OCI-LY1 (cell line): ENCODE results near the gene ANKLE2.

Experiments used
- H2AFZ ChIP-seq: fragments of 200-600 bp; sonication (generic), shearing (Covaris generic); 2 replicates; pipeline ENCODE4 v1.6.0; 2014; ENCODE audit warnings: antibody characterized with exemption, mild to moderate bottlenecking, low read length
- H3F3A ChIP-seq: fragments of 200-600 bp; sonication (generic), shearing (Covaris generic); 2 replicates; pipeline ENCODE4 v1.6.0; 2014; ENCODE audit warnings: mild to moderate bottlenecking, antibody characterized with exemption, low read length, moderate library complexity; ENCODE audit not compliant: insufficient read depth
- H3K27ac ChIP-seq: fragments of 200-600 bp; sonication (generic); 2 replicates; pipeline ENCODE4 v1.5.1; 2014; ENCODE audit warnings: low read length, mixed run types, mild to moderate bottlenecking, low read depth; ENCODE audit not compliant: poor library complexity, severe bottlenecking
- H3K27me3 ChIP-seq: fragments of 200-600 bp; sonication (generic); 2 replicates; pipeline ENCODE4 v1.6.0; 2014; ENCODE audit warnings: antibody characterized with exemption, mild to moderate bottlenecking, low read length, moderate library complexity; ENCODE audit not compliant: insufficient read depth
- H3K36me3 ChIP-seq: fragments of 200-600 bp; sonication (generic); 2 replicates; pipeline ENCODE4 v1.6.1; 2014; ENCODE audit warnings: mild to moderate bottlenecking, antibody characterized with exemption, low read length, moderate library complexity, mixed read lengths; ENCODE audit not compliant: insufficient read depth
- H3K4me1 ChIP-seq: fragments of 200-600 bp; sonication (generic); 2 replicates; pipeline ENCODE4 v1.5.1; 2014; ENCODE audit warnings: mild to moderate bottlenecking, low read length, moderate library complexity; ENCODE audit not compliant: insufficient read depth, severe bottlenecking
- H3K4me2 ChIP-seq: fragments of 200-600 bp; sonication (generic), shearing (Covaris generic); 2 replicates; pipeline ENCODE4 v1.6.1; 2014; ENCODE audit warnings: low read length
- H3K4me3 ChIP-seq: fragments of 200-600 bp; sonication (generic); 2 replicates; pipeline ENCODE4 v1.5.1; 2014; ENCODE audit warnings: low read length, low read depth, mild to moderate bottlenecking, mixed read lengths; ENCODE audit not compliant: poor library complexity, severe bottlenecking
- H3K79me2 ChIP-seq: fragments of 200-600 bp; shearing (Covaris generic); 2 replicates; pipeline ENCODE4 v1.6.1; 2016; ENCODE audit warnings: mixed run types, low read length, mixed read lengths; ENCODE audit not compliant: insufficient read depth
- H3K9ac ChIP-seq: fragments of 200-600 bp; sonication (generic), shearing (Covaris generic); 2 replicates; pipeline ENCODE4 v1.6.1; 2014; ENCODE audit warnings: mild to moderate bottlenecking, low read length, mixed read lengths
- H3K9me2 ChIP-seq: fragments of 200-600 bp; sonication (generic), shearing (Covaris generic); 2 replicates; pipeline ENCODE4 v1.6.1; 2014; ENCODE audit warnings: low read depth, mild to moderate bottlenecking, low read length, mixed read lengths
- H3K9me3 ChIP-seq: fragments of 200-600 bp; shearing (Covaris generic); 2 replicates; pipeline ENCODE4 v1.6.1; 2014; ENCODE audit warnings: low read length, mixed read lengths
- H4K20me1 ChIP-seq: fragments of 200-600 bp; sonication (generic), shearing (Covaris generic); 2 replicates; pipeline ENCODE4 v1.6.0; 2016; ENCODE audit warnings: mild to moderate bottlenecking, low read length; ENCODE audit not compliant: insufficient read depth
- EZH2 ChIP-seq: fragments of 200-600 bp; sonication (generic), shearing (Covaris generic); IDR thresholded peaks from 2 replicates; pipeline ENCODE4 v1.8.0; 2017; ENCODE audit warnings: borderline replicate concordance, mixed run types, mild to moderate bottlenecking, antibody characterized with exemption, low read length, moderate library complexity, mixed read lengths
- TF ChIP-seq, protein P1 (sequence below): fragments of 200-600 bp; sonication (generic), shearing (Covaris generic); IDR thresholded peaks from 2 replicates; pipeline ENCODE4 v1.5.1; 2017; ENCODE audit warnings: mild to moderate bottlenecking, antibody characterized with exemption, low read length, moderate library complexity, mixed read lengths

ANKLE2 gene

DNA sequence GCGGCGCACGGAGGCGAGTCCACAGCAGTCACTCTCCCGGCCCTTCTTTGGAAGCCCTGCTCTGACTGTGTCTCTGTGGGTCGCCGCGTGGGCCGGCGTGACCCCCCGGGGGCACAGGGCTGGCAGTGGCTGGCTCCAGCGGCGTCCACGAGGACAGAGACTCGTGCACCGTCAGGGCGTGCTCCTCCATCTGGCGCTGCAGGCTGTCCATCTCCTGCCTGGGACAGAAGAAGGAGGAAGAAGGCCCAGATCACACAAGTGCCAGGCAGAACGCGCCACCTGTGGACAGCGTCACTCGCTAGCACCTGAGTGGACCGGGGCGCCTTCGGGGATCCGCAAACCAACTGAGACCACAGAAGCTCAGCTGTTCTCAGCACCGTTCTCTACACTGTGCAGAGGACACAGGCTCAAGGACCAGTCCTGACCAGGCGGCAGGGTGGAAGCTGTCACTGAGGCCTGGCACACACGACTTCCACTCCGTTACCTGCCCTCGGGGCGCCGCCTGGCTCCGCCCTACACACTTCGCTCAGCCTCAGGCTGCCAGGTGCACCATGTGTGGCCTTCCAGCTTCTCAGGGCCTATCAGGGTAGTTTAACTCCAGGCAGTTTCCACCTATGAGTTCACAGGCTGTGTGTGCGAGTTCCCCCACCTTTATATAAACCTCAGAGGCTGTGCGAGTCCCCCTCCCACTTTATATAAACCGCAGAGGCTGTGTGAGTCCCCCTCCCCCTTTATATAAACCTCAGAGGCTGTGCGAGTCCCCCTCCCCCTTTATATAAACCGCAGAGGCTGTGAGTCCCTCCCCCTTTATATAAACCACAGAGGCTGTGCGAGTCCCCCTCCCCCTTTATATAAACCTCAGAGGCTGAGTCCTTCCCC is 11.7 kb upstream of the ANKLE2 start:
- Histone ChIP-seq H3K27me3 (no peaks in the 10 kb centered on the region), H3K9me2 (no peaks in the 10 kb centered on the region), H3K4me1 (peaks cover 59% of the 10 kb centered on the region), H3K4me3 (no peak overlapping the region), H3K27ac (peak overlapping the region; percentile 99), H2AFZ (no peak overlapping the region), H4K20me1 (no peaks in the 10 kb centered on the region), H3F3A (peaks cover 21% of the 10 kb centered on the region), H3K36me3 (peaks cover 69% of the 10 kb centered on the region), H3K9me3 (no peaks in the 10 kb centered on the region), H3K9ac (no peak overlapping the region; the same call in 1 of the 2 replicates), H3K79me2 (no peaks in the 10 kb centered on the region), H3K4me2 (peak overlapping the region; percentile 9; the same call in 1 of the 2 replicates)
- no peak for TF ChIP-seq EZH2
- TF ChIP-seq, protein P1, sequence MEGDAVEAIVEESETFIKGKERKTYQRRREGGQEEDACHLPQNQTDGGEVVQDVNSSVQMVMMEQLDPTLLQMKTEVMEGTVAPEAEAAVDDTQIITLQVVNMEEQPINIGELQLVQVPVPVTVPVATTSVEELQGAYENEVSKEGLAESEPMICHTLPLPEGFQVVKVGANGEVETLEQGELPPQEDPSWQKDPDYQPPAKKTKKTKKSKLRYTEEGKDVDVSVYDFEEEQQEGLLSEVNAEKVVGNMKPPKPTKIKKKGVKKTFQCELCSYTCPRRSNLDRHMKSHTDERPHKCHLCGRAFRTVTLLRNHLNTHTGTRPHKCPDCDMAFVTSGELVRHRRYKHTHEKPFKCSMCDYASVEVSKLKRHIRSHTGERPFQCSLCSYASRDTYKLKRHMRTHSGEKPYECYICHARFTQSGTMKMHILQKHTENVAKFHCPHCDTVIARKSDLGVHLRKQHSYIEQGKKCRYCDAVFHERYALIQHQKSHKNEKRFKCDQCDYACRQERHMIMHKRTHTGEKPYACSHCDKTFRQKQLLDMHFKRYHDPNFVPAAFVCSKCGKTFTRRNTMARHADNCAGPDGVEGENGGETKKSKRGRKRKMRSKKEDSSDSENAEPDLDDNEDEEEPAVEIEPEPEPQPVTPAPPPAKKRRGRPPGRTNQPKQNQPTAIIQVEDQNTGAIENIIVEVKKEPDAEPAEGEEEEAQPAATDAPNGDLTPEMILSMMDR = no peak

DNA sequence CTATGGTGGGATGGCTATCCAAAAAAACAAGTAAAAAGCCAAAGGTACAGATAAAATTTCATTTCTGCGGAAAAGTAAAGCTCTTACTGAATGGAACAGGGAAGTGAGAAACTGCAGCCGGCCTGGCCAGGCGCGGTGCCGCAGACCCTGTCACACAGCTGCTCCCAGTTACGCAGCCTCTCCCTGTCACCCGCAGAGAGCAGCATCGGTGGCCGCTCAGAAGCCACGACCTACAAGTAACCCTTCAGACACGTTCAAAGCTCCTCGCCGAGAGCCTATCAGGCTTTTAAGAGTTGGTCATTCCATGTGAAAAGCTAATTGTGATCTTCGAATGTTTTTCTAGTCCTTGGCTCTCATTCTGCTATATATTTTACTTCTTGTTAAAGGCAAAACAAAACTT is 11.0 kb upstream of the ANKLE2 start:
- H3K4me2 ChIP-seq = peak overlapping the region; percentile 9; the same call in 1 of the 2 replicates
- H3K9me2 ChIP-seq = no peaks in the 10 kb centered on the region
- H3F3A ChIP-seq = peaks cover 24% of the 10 kb centered on the region
- no peaks in the 10 kb centered on the region for H3K79me2 ChIP-seq
- no peaks in the 10 kb centered on the region for H3K9me3 ChIP-seq
- peaks cover 66% of the 10 kb centered on the region for H3K4me1 ChIP-seq
- H3K36me3 ChIP-seq = peaks cover 65% of the 10 kb centered on the region
- H3K9ac ChIP-seq = no peak overlapping the region; the same call in 1 of the 2 replicates
- no peak overlapping the region for H3K4me3 ChIP-seq
- no peaks in the 10 kb centered on the region for H3K27me3 ChIP-seq
- H3K27ac ChIP-seq = peak overlapping the region; percentile 99
- TF ChIP-seq EZH2 = no peak
- no peaks in the 10 kb centered on the region for H4K20me1 ChIP-seq
- H2AFZ ChIP-seq = no peak overlapping the region

DNA sequence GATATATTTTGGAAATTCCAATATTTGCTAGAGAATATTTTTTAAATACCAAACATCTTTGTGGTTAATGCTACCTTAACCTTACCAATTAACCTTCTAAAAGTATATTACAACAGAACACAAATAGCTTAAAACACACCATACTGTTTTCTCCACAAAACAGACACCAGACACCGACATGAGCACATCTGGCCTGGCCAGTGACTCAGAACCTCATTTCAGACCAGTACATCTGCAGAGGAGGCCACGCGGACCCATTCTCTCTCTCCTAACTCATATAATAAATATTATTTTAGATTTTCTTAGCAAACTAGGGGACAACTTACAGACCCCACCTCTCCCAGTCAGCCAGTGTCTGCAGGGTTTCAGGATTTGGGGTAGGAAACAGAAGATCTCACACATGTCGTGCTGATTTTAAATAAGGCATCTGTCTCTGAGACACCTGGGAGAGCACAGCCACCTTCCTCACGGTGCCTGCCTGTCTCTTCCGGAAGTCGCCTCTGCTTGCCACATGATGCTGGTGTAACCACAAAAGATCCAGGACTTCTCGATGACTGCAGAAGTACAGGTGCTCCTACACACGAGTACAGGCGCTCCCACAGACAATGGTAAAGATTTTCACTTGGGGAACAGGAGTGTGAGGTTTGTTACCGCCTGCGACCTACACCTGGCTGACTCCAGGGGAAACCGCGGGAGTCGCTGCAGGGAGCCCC is 9.7 kb upstream of the ANKLE2 start:
- peak overlapping the region; percentile 64 for H3K4me2 ChIP-seq
- peak overlapping the region; percentile 53 for H3K4me3 ChIP-seq
- no peak overlapping the region for H2AFZ ChIP-seq
- TF ChIP-seq EZH2 = no peak
- TF ChIP-seq, protein P1 = no peak
- peaks cover 79% of the 10 kb centered on the region for H3K4me1 ChIP-seq
- H3K36me3 ChIP-seq = peaks cover 52% of the 10 kb centered on the region
- no peaks in the 10 kb centered on the region for H3K27me3 ChIP-seq
- peak overlapping the region; percentile 74 for H3K9ac ChIP-seq
- no peaks in the 10 kb centered on the region for H3K79me2 ChIP-seq
- H3F3A ChIP-seq = peaks cover 25% of the 10 kb centered on the region
- H3K27ac ChIP-seq = peak overlapping the region; percentile 99
- H3K9me3 ChIP-seq = no peaks in the 10 kb centered on the region
- no peaks in the 10 kb centered on the region for H4K20me1 ChIP-seq
- no peaks in the 10 kb centered on the region for H3K9me2 ChIP-seq
